HepG2 (cell line): ENCODE measurements around the gene SASH1. TPM values are rescaled to one million over a fixed set of nuclear protein-coding genes. Genes with fewer than 3 reads are reported as not detected.
A peak's percentile ranks its signal among the peaks of the same experiment; 100 is the strongest.

ENCODE experiments used
- FOXC1 ChIP-seq: sonication (generic); formaldehyde crosslinking; IDR thresholded peaks from 2 replicates; pipeline ENCODE4 v1.8.0; 2022; ENCODE audit warnings: mild to moderate bottlenecking, missing genetic modification reagents, borderline replicate concordance
- HMG20B ChIP-seq: conservative IDR thresholded peaks from 2 replicates; pipeline ENCODE4 v1.6.1; 2016; ENCODE audit warnings: missing genetic modification reagents, missing compliant biosample characterization
- HNF4A ChIP-seq: sonication (generic); formaldehyde crosslinking; IDR thresholded peaks from 2 replicates; pipeline ENCODE4 v1.4.0; 2020; ENCODE audit warnings: missing genetic modification reagents
- KLF11 ChIP-seq: IDR thresholded peaks from 2 replicates; pipeline ENCODE4 v1.6.1; 2016; ENCODE audit warnings: missing compliant biosample characterization
- MAZ ChIP-seq, 2 experiments: sonication (generic) in 1 of 2; formaldehyde crosslinking in 1 of 2; IDR thresholded peaks; 2 replicates each; pipeline versions ENCODE4 v1.5.0 to v1.6.1; 2012 to 2020; ENCODE audit warnings: low read depth in 2 of 2, mild to moderate bottlenecking in 2 of 2, borderline replicate concordance in 1 of 2, improper control_type of control experiment in 1 of 2, low read length in 1 of 2, missing genetic modification reagents in 1 of 2, moderate library complexity in 1 of 2
- NFIB ChIP-seq: sonication (generic); formaldehyde crosslinking; IDR thresholded peaks from 2 replicates; pipeline ENCODE4 v1.9.0; 2021; ENCODE audit warnings: missing genetic modification reagents, mild to moderate bottlenecking, borderline replicate concordance
- NFYB ChIP-seq: sonication (generic); formaldehyde crosslinking; IDR thresholded peaks from 2 replicates; pipeline ENCODE4 v1.4.0; 2020; ENCODE audit warnings: missing genetic modification reagents
- SALL1 ChIP-seq: sonication (generic); formaldehyde crosslinking; IDR thresholded peaks from 2 replicates; pipeline ENCODE4 v1.8.0; 2022; ENCODE audit warnings: mild to moderate bottlenecking, missing genetic modification reagents
- TEAD3 ChIP-seq: optimal IDR thresholded peaks from 2 replicates; pipeline ENCODE3; 2016; ENCODE audit warnings: borderline replicate concordance
- ZMYM4 ChIP-seq: sonication (generic); formaldehyde crosslinking; IDR thresholded peaks from 2 replicates; pipeline ENCODE4 v1.8.1; 2023; ENCODE audit warnings: mild to moderate bottlenecking, missing genetic modification reagents
- ZNF335 ChIP-seq: sonication (generic); formaldehyde crosslinking; IDR thresholded peaks from 2 replicates; pipeline ENCODE4 v1.4.0; 2020; ENCODE audit warnings: missing genetic modification reagents
- ZNF547 ChIP-seq: sonication (generic); formaldehyde crosslinking; IDR thresholded peaks from 2 replicates; pipeline ENCODE4 v1.5.1; 2020; ENCODE audit warnings: mild to moderate bottlenecking, missing genetic modification reagents
- ZSCAN25 ChIP-seq: sonication (generic); formaldehyde crosslinking; IDR thresholded peaks from 2 replicates; pipeline ENCODE4 v1.8.0; 2022; ENCODE audit warnings: mild to moderate bottlenecking, missing genetic modification reagents
- polyA plus RNA-seq, 8 experiments: library from polyadenylated mRNA; depleted of rRNA in 3 of 8; stranded (reverse) in 7 of 8; unstranded in 1 of 8; fragments of >200 nt; fragmentation: Illumina TruSeq in 4 of 8; extraction: Trizol in 4 of 8; gene quantifications; 2 replicates each; pipeline versions ENCODE4 v1.2.1 to v1.2.3, GENCODE V29; 2011 to 2016; ENCODE audit warnings: low read depth in 4 of 8, missing spikeins in 1 of 8, mixed read lengths in 1 of 8; ENCODE audit not compliant: insufficient read depth in 1 of 8
- total RNA-seq, 5 experiments: library from RNA; depleted of rRNA; stranded (reverse); fragments of >200 nt; fragmentation: Illumina TruSeq; extraction: Trizol; gene quantifications; 2 replicates each; pipeline ENCODE4 v1.2.3, GENCODE V29; 2016; ENCODE audit warnings: low read depth in 1 of 5
- TF ChIP-seq, protein P1 (sequence below): sonication (generic); formaldehyde crosslinking; IDR thresholded peaks from 2 replicates; pipeline ENCODE4 v1.4.0; 2020; ENCODE audit warnings: missing genetic modification reagents, borderline replicate concordance
- TF ChIP-seq, protein P2 (sequence below): sonication (generic); formaldehyde crosslinking; IDR thresholded peaks from 2 replicates; pipeline ENCODE4 v1.4.0; 2020; ENCODE audit warnings: mild to moderate bottlenecking, missing genetic modification reagents
- TF ChIP-seq, protein P3 (sequence below): IDR thresholded peaks from 2 replicates; pipeline ENCODE4 v1.6.1; 2012; ENCODE audit warnings: low read depth, low read length, improper control_type of control experiment

SASH1 gene
- total and polyA plus RNA-seq, 2 of the 13 experiments (the other 11 are each of a cell fraction or from before 2014, with no cell fraction given): 7.5 to 8.2 TPM

DNA sequence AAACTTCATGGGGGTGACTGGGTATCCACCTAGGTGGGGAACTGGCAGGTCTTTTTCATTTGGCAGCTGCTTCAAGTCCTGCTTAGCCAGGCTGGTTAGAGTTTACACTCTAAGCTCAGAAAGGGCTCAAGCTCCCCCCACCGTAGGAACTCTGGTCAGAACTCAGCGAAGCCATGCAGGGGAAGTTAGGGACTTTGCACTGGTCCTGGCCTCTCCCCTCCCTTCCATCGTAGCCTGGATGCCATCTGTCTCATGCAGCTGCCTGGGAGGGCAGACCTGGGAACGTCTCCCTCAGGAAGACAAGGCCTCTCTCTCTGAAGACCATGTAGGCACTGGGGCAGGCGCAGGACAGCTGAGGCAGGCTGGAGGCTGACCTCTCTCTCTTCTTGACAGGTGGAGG is 220.4 kb downstream of the SASH1 start (continued):
- TF ChIP-seq, protein P1, sequence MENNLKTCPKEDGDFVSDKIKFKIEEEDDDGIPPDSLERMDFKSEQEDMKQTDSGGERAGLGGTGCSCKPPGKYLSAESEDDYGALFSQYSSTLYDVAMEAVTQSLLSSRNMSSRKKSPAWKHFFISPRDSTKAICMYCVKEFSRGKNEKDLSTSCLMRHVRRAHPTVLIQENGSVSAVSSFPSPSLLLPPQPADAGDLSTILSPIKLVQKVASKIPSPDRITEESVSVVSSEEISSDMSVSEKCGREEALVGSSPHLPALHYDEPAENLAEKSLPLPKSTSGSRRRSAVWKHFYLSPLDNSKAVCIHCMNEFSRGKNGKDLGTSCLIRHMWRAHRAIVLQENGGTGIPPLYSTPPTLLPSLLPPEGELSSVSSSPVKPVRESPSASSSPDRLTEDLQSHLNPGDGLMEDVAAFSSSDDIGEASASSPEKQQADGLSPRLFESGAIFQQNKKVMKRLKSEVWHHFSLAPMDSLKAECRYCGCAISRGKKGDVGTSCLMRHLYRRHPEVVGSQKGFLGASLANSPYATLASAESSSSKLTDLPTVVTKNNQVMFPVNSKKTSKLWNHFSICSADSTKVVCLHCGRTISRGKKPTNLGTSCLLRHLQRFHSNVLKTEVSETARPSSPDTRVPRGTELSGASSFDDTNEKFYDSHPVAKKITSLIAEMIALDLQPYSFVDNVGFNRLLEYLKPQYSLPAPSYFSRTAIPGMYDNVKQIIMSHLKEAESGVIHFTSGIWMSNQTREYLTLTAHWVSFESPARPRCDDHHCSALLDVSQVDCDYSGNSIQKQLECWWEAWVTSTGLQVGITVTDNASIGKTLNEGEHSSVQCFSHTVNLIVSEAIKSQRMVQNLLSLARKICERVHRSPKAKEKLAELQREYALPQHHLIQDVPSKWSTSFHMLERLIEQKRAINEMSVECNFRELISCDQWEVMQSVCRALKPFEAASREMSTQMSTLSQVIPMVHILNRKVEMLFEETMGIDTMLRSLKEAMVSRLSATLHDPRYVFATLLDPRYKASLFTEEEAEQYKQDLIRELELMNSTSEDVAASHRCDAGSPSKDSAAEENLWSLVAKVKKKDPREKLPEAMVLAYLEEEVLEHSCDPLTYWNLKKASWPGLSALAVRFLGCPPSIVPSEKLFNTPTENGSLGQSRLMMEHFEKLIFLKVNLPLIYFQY (CRISPR knock-in tag): no peak
- TF ChIP-seq ZNF547 (CRISPR knock-in tag): no peak
- TF ChIP-seq MAZ (IDR thresholded peaks at IDR 0.05; ENCODE audit: borderline replicate concordance, low read depth, low read length): peak; percentile 62
- no peak for TF ChIP-seq MAZ (CRISPR knock-in tag; IDR thresholded peaks at IDR 0.05; ENCODE audit: low read depth)
- no peak for TF ChIP-seq ZMYM4 (CRISPR knock-in tag)
- no peak for TF ChIP-seq ZNF335 (CRISPR knock-in tag)
- TF ChIP-seq ZSCAN25: peak; percentile 99
- TF ChIP-seq TEAD3 (CRISPR knock-in tag): peak; percentile 76
- peak; percentile 74 for TF ChIP-seq HNF4A
- TF ChIP-seq, protein P2, sequence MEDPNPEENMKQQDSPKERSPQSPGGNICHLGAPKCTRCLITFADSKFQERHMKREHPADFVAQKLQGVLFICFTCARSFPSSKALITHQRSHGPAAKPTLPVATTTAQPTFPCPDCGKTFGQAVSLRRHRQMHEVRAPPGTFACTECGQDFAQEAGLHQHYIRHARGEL (CRISPR knock-in tag): no peak
- no peak for TF ChIP-seq HMG20B (CRISPR knock-in tag)
- no peak for TF ChIP-seq NFYB
- TF ChIP-seq FOXC1: no peak
- TF ChIP-seq, protein P3, sequence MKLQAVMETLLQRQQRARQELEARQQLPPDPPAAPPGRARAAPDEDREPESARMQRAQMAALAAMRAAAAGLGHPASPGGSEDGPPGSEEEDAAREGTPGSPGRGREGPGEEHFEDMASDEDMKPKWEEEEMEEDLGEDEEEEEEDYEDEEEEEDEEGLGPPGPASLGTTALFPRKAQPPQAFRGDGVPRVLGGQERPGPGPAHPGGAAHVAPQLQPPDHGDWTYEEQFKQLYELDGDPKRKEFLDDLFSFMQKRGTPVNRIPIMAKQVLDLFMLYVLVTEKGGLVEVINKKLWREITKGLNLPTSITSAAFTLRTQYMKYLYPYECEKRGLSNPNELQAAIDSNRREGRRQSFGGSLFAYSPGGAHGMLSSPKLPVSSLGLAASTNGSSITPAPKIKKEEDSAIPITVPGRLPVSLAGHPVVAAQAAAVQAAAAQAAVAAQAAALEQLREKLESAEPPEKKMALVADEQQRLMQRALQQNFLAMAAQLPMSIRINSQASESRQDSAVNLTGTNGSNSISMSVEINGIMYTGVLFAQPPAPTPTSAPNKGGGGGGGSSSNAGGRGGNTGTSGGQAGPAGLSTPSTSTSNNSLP: no peak
- TF ChIP-seq KLF11 (CRISPR knock-in tag): no peak
- TF ChIP-seq NFIB: no peak
- no peak for TF ChIP-seq SALL1
